Measurements from ENCODE around the gene MEF2A. TPM values are rescaled to one million over a fixed set of nuclear protein-coding genes. Genes with fewer than 3 reads are reported as not detected.
"Not testable (repeated sequence)": the region's sequence is repeated elsewhere in the genome, so short reads cannot be mapped to it uniquely, and the experiment has no call there.

The MEF2A gene
- total RNA-seq, 1 donor from 2014 or later, result 66.0 TPM

DNA sequence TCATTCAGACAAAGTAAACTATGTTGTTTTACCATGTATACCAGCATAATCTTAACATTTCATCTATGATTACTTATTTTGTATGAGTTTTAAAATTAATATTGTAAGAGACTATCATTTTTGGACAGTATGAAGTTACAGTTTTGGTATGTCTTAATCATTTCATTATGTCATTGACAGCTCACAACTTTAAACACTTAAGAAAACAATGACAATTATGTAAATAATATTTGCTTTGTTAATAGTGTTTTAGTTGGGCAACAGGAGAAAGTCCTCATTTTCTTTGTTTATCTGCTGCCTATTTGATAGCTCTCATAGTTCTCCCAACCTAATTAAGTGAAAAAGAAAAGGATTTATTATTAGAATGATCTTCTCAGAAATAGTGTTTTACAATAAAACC, 80.2 kb downstream of the MEF2A start:
- DNase-seq (ENCODE audit: low spot score), result no peak

DNA sequence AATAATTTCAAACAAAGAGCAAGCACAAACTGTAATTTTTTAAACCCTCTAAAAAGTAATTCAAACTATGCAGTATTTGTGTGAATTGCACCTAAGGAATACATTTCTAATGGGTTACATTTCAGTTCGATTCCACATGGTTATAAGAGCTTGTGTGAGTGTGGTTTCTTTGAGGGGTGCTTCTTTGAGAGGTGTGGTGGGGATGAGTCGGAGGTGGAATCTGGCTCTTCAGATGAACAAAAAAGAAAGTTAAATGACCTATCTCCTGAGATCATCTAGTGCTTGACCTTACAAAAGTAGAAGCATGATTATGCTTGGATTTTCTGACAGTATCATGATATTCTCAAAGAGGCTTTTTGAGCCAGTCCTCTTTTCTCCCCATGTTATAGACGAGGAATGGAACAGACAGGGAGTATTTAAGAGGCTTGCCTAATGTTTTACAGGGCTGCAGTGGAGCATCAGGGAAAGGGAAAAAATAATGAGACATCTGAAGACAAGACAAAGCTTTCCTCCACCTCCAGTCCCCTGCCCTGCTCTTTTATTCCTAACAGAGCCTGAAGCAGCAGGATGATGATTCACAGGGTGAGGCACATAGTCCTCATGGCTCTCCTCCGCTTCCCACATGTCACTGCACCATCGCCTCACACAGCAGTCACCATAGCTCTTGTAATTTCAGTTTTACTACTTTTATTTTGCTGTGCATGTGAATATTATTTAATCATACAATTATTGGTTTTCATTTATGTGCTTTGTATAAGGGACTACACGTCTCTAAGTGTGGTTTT, 85.4 kb downstream of the MEF2A start:
- no peak for DNase-seq (ENCODE audit: low spot score)

DNA sequence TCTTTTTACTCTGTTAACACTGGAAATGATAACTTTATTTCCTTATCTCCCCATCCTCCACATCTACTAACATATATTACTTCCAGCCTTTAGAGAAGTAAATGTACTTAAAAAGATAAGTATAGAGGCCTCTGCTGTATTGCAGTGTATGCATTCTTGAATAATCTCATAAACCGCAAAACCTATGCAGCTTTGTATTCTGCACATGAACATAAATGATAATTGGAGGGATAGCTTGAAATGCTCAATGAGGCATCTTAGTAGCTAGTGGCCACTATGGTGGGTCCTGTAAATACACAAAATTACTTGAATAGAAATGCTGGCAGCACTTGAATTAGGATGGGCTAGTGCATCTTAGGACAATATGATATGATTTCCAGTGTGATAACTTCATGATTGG, 90.4 kb downstream of the MEF2A start:
- peak; percentile 6 for DNase-seq (ENCODE audit: low spot score)

DNA sequence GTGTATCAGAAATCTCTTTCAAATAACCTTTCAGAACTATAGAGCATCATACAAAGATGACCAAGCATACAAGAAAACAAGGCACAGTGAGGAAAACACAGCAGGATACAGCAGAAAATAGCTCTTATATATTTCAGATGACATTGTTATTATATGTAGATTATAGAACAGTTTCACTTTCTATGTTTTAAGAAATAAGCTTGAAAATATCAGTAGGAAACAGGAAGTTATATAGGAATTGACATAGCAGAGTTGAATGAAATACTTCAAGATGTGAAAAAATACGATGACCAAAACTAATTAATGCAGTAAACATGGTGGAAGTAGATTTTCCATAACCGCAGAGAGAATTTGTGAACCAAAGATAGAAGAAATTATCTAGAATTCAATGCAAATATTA, 92.2 kb downstream of the MEF2A start:
- DNase-seq (ENCODE audit: low spot score), result no peak

DNA sequence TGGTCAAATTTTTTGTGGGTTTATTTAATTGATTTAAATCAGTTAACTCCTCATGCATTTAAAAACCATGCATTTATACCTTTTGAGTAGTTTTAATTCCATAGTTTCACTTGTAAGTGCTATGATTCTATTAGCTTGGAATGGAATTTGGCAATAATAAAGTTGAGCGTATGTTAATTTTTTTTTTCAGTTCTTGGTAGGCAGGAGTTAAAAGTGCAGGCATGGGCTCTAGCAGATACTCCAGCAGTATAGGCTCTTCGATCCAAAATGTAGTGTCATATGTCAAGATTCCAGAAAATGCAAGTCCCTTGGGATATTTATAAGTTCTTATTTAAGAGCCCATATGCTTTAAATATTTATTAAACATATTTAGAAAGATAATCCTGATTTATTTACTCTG, 97.1 kb downstream of the MEF2A start:
- DNase-seq (ENCODE audit: low spot score), result peak; percentile 15

DNA sequence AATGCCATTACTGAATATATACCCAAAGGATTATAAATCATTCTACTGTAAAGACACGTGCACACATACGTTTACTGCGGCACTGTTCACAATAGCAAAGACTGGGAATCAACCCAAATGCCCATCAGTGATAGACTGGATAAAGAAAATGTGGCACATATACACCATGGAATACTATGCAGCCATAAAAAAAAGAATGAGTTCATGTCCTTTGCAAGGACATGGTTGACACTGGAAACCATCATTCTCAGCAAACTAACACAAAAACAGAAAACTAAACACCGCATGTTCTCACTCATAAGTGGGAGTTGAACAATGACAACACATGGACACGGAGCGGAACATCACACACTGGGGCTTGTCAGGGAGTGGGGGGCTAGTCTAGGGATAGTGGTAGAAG, 100.3 kb downstream of the MEF2A start:
- DNase-seq (ENCODE audit: low spot score), result not testable (repeated sequence)

DNA sequence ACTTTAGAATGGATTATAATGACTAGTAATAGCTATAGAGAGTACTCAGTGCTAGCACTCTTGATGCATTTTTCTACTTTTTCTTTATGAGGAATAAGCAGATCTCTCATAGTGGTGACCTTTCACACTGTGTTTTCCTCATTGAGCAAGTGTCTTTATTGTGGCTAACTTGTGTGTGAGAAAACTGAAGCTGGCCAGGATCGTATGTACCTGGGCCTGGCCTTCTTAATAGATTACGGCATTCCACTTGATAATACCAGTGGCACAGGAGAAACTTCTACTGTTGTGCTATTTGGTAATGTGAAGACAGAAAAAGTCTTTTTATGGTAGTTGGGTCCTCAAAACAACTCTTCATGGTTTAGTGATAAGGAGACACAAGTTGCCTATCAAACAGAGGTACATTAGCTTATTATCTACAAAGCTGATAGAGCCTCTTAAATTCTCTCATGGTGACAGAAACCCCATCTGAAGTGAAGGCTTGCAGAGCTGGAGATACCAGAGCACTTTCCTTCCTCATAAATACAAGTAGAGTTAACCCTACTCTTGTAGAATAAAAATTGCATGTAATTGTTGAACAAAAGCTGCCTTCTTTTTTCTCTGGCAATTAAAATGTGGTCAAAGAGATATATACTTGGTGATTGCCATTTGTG, 102.9 kb downstream of the MEF2A start:
- DNase-seq (ENCODE audit: low spot score), result no peak

DNA sequence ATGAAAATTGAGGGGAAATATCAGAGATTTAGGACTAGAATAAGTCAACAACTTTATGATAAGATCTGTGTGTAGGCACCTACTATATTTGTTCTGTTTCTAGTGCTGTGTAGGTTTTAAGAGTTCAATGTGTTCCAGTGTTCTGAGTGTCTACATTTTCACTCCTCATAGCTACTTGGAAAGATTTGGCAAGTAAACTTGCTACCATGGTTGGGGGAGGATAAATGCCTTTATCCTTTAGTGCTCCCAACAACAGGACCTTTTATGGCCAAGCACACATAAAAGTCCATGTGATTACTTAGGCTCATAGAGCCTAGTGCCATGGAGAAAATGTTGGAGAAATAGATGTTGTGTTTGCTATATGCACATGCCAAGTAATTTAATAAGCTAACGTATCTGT, 103.5 kb downstream of the MEF2A start:
- no peak for DNase-seq (ENCODE audit: low spot score)

DNA sequence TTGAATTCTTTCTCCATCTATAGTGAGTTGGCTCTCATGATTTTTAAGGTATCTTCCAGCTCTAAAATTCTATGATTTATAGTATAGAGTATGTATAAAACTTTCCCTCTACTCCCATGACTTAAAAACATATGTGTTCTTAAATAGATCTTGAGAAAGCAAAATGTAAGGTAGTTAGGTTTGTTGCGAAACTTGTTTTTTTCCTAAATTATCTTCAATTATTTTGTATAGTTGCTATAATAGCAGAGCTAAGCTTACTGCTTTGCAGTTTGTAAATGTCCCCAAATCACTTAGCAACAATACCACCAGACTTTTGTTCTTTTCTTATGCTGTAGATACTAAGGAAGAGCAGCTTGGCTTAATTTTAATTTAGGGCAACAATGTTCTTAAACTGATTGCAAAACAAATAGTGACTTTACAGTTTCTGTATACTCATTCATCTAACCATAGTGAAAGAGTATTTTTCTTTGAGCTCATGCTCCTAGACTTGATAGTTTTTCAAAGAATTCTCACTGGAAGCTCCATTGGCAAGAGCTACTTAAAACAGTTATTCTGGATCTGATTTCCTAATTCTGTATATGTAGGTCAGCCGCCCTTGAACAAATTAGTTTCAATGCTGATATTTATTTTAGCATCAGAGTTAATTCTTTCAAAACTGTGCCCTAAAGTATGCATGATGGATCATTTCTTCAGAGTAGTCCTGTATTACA, 106.3 kb downstream of the MEF2A start:
- no peak for DNase-seq (ENCODE audit: low spot score)

DNA sequence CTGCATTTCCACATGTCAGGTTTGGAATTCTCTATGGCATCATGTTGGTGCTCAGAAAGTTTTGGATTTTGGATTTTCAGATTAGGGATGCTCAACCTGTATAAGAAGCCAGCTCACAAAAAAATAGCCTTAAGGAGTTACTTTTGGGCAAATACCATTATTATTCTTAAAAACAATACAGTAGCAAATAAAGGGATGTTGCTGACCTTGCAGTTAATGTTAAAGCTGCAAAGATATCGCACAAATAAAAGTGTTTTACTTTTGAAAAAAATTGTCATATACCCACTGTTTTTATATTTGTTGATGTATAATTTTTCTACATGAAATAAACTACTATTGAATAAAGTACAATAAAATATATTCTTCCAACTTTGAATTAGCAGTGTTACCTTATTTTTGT, 107.3 kb downstream of the MEF2A start:
- no peak for DNase-seq (ENCODE audit: low spot score)

DNA sequence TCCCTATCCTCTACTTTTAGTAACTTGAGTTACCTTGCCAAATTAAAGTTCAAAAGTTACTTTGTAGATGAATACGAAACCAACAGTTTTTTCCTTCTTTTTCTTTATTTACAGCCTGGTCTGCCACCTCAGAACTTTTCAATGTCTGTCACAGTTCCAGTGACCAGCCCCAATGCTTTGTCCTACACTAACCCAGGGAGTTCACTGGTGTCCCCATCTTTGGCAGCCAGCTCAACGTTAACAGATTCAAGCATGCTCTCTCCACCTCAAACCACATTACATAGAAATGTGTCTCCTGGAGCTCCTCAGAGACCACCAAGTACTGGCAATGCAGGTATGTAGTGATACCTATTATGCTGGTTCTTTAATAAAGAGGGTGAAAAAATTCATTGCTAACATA, 108.5 kb downstream of the MEF2A start:
- DNase-seq (ENCODE audit: low spot score), result no peak

DNA sequence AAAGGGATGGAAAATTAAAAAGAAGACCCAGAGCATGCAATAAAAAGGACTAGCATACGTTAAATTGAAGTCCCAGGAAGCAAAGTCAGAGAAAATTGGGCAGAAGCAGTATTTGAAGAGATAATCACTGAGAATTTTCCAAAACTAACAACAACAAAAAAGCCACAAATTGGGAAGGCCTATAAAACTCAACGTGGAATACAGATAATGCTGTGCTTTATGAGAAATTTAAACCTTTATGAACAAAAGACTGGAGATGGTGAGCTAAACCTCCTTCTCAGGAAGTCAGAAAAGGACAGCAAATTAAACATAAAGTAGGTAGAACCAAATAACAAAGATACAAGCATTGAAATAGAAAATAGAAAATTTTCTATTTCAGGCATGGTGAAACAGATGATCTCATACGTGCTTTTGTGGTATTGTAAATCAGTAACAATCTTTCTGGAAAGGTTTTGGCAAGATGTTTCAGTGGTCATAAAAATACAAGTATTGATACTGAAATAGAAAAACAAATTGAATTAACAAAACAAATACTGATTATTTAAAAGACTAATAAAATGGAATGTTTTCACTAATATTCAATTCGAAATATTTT, 111.9 kb downstream of the MEF2A start:
- DNase-seq (ENCODE audit: low spot score), result no peak

DNA sequence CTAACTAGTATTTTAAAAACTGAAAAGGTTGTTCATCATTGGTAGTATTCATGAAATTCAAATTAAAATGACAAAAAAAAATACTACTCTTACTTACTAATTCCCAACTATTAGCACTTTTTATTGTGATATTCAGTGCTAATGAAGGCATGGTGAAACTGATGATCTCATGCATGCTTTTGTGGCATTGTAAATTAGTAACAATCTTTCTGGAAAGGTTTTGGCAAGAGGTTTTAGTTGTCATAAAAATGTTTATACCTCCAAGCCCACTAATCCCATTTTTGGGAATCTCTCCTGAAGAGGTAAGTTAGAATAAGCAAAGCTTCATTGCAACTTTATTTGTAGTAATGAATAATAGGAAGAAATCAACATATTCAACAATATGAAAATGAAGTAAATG, 114.5 kb downstream of the MEF2A start:
- no peak for DNase-seq (ENCODE audit: low spot score)

DNA sequence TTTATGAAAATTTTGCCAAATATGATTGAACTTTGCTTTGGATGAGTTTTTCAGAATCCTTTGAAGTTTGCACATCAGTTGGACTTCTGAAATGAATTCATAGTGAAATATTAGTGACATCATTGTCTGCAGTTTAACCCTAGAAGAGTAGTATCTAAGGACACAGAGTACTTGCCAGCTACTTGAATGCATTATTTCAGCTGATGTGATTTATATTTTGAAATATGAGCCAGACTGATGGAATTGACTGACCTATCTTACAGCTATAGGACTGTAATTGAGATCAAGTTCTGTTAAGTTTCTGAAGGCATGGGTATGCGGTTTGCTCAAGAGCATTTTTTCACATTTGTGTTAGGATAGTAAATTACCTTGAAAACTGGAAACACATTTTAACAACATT, 116.2 kb downstream of the MEF2A start:
- no peak for DNase-seq (ENCODE audit: low spot score)

DNA sequence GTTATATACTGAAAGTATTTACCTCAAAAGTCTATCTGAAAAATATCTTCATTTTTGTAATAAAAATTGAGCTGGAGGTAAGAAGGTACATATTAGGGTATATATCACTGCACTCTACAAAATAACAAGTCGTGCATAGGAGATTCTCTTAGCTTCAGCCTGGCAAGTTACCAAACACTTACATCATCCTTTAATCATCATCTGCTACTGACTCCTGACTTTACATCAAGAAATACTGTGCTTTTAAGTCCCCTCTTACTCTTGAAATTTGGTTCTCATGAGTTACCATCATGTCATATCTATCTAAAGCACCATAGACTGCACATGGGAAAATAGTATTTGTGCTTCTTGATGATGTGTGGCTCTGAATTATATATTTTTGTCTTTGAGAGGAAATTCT, 116.7 kb downstream of the MEF2A start:
- DNase-seq (ENCODE audit: low spot score), result peak; percentile 72

DNA sequence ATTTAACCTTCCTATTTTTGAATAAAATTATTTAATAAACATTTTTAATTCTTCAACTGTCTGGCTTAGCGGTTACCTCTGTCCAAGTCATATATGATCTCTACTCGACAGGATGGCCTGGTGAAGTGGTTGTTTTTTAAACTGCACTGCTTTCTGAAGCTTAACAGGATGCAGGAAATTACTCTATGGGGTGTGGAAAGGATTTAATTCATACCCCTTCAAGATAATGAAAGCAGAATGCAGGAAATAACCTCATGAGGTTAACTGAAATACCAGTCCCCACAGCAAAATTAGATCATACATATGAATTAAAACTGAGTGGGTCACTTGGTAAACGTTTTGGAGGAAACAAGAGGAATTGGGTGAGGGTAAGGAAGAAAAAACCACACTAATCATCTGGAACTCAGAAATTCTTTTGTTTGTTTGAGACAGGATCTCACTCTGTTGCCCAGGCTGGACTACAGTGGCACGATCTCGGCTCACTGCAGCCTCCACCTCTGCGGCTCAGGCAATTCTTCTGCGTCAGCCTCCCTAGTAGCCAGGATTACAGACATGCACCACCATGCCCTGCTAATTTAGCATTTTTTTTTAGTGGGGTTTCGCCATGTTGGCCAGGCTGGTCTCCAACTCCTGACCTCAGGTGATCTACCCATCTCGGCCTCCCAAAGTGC, 117.4 kb downstream of the MEF2A start:
- DNase-seq (ENCODE audit: low spot score), result peak; percentile 14

DNA sequence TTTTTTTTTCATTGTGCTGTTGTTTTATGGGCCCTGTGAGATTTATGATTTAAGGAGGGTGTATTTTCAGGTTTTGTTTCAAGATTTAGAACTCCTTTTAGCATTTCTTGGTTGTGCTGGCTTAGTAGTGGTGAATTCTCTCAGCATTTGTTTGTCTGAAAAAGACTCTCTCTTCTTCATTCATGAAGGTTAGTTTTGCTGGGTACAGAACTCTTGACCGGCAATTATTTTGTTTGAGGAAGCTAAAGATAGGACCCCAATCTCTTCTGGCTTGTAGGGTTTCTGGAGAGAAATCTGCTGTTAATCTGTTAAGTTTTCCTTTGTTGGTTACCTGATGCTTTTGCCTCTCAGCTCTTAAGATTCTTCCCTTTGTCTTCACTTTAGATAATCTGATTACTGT, 120.5 kb downstream of the MEF2A start:
- DNase-seq (ENCODE audit: low spot score), result no peak

DNA sequence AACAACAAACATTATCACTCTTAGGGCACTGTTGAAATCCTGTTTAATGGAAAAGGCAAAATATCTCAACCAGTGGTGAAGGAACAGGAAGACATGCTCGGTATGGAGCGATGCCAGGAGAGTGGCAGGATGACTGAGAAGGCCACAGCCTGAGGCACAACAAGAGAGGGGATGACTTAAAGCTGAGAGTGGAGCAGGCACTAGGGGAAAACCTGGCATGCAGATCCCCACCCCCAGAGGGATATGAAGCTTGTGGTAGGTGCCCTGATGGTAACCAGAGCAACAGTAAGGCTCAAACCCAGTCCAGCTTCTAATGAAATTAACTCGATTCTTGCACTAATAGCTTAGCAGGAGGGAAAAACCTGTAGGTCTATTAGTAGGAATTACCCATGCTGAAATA, 127.0 kb downstream of the MEF2A start:
- DNase-seq (ENCODE audit: low spot score), result no peak

DNA sequence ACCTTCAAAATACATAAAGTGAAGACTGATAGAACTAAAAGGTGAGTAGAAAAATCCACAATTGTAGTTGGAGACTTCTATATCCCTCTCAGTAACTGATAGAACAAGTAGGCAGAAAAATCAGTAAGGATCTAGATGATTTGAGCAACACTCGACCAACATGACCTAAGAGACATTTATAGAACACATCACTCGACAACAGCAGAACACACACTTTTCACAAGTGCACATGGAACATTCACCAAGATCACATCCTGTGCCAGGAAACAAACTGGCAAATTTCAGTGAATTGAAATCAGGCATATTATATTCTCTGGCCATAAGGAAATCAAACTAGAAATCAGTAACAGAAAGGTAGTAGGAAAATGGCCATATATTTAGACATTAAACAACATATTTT, 130.3 kb downstream of the MEF2A start:
- DNase-seq (ENCODE audit: low spot score), result no peak

DNA sequence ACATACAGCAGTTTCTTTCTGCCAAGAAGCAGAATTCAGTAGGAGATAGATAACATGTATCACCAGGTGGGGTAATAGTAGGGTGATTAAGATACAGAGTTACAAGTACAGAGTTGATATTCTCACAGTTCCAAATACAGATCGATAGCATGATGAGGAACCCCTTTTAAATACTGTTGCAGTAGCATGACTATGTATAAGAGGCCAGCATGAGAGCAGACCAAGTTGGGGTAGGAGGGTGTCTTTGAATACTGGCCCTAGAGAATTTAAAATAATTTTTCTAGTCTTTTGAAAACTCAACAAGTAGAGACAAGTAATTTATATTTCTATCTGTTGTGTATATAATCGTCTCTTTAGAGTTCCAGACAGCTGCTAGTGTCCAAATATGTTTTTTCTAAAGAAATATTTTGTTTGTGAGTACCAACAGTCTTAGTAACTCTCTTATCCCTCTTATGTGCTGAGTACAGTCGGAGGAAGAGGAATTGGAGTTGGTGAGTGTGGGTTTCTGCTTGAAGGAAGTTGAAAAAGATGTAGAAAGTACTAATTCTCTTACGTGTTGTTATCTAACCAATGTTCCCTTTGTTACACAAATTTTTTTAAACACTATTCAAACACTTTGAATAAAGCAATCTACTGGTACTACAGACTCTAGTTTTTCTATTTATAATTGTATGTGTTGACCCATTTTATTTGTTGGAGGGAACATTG, 137.3 kb downstream of the MEF2A start:
- peak; percentile 22 for DNase-seq (ENCODE audit: low spot score)
